PFSK-1 (cell line): Measurements from ENCODE around the gene NRG3.

Experiments
- FOXP2 ChIP-seq: optimal IDR thresholded peaks from 2 replicates; pipeline ENCODE3; 2011; ENCODE audit warnings: borderline replicate concordance, control low read depth, inconsistent platforms; ENCODE audit not compliant: insufficient read depth; ENCODE audit errors: extremely low read length, extremely low read depth
- POLR2AphosphoS5 ChIP-seq: IDR thresholded peaks from 2 replicates; pipeline ENCODE4 v1.6.1; 2012; ENCODE audit warnings: low read depth, mild to moderate bottlenecking, control low read depth, low read length, moderate library complexity
- SIN3A ChIP-seq: IDR thresholded peaks from 2 replicates; pipeline ENCODE4 v1.6.1; 2012; ENCODE audit warnings: mild to moderate bottlenecking, low read length, moderate library complexity, borderline replicate concordance; ENCODE audit not compliant: insufficient read depth
- TAF1 ChIP-seq: IDR thresholded peaks from 2 replicates; pipeline ENCODE4 v1.6.1; 2012; ENCODE audit warnings: low read length, control low read depth, borderline replicate concordance; ENCODE audit not compliant: insufficient read depth
- TF ChIP-seq, protein P1 (sequence below), 2 experiments: IDR thresholded peaks; 2 replicates each; pipeline versions ENCODE4 v1.6.1 to v1.8.0; 2011 to 2012; ENCODE audit warnings: low read depth in 2 of 2, low read length in 2 of 2, control low read depth in 1 of 2, inconsistent platforms in 1 of 2, mild to moderate bottlenecking in 1 of 2, moderate library complexity in 1 of 2; ENCODE audit not compliant: insufficient read depth in 1 of 2

Gene NRG3

DNA sequence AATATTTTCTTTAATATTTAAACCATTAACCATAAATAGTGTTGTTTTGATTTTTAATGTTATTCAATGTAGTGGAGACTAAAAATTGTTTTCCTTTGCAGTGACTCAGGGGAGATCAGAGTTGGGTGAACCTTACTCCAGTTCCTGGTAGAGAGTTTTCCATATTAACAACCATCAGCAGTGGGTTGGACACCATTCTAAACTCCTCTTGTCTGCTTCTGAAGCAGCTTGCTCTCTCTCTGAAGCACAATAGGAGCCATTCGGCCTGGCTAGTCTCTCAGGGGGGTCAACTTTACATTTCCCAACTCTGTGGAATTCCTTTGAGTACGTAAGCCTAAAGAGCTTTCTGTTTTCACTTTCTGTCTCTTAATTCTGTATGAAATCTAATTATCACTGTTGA lies 9.4 kb upstream of the NRG3 start:
- TF ChIP-seq SIN3A, result no peak
- TF ChIP-seq FOXP2, result no peak
- TF ChIP-seq POLR2AphosphoS5, result no peak
- TF ChIP-seq, protein P1, sequence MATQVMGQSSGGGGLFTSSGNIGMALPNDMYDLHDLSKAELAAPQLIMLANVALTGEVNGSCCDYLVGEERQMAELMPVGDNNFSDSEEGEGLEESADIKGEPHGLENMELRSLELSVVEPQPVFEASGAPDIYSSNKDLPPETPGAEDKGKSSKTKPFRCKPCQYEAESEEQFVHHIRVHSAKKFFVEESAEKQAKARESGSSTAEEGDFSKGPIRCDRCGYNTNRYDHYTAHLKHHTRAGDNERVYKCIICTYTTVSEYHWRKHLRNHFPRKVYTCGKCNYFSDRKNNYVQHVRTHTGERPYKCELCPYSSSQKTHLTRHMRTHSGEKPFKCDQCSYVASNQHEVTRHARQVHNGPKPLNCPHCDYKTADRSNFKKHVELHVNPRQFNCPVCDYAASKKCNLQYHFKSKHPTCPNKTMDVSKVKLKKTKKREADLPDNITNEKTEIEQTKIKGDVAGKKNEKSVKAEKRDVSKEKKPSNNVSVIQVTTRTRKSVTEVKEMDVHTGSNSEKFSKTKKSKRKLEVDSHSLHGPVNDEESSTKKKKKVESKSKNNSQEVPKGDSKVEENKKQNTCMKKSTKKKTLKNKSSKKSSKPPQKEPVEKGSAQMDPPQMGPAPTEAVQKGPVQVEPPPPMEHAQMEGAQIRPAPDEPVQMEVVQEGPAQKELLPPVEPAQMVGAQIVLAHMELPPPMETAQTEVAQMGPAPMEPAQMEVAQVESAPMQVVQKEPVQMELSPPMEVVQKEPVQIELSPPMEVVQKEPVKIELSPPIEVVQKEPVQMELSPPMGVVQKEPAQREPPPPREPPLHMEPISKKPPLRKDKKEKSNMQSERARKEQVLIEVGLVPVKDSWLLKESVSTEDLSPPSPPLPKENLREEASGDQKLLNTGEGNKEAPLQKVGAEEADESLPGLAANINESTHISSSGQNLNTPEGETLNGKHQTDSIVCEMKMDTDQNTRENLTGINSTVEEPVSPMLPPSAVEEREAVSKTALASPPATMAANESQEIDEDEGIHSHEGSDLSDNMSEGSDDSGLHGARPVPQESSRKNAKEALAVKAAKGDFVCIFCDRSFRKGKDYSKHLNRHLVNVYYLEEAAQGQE (IDR thresholded peaks at IDR 0.05; ENCODE audit: insufficient read depth in 1 of 2, low read depth in 2 of 2, low read length in 2 of 2), result no peak
- no peak for TF ChIP-seq TAF1

DNA sequence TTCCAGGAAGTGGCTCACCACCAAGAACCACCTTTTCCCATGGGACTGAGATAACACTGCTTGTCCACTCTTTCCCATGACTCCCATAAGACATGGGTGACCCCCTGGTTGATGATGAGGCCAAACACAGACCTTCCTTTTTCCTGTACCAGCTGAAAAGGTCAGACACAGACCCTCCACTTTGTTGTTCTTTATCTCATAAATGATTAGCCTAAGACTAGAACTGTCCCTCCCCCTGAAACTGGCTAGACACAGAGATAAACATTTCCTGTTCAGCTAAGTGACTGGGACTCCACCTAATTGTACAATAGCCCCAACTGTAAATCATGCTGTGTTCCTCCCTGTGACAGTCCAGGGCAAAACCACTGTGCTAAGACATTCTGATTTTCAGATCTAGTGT lies 8.2 kb upstream of the NRG3 start:
- no peak for TF ChIP-seq SIN3A
- TF ChIP-seq POLR2AphosphoS5, result no peak

- TF ChIP-seq FOXP2, result no peak
- TF ChIP-seq, protein P1 (IDR thresholded peaks at IDR 0.05; ENCODE audit: insufficient read depth in 1 of 2, low read depth in 2 of 2, low read length in 2 of 2), result no peak
- TF ChIP-seq SIN3A, result no peak
- no peak for TF ChIP-seq POLR2AphosphoS5
- no peak for TF ChIP-seq TAF1
Measured at GRCh38 chr10:81870472-81870871, 4.5 kb upstream of the NRG3 start.

DNA sequence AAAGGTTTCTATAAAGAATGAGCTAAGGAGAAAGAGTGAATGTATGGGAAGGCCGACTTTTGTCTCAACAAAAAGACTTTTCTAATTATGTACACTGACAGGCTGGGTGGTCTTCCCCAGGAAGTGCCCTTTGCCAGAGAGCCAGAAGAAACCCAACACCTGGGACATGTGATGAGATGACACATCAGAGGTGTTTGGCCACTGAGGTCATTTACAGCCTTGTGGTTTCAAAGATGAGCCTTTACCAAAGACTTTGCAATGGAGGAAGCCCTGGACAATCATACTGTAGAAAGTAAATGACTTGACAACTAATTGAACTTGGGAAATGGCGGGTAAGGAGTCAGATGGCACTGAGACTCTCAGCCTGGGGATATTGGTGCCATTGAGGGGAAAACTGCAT lies 3.4 kb upstream of the NRG3 start:
- TF ChIP-seq TAF1 (no peak), POLR2AphosphoS5 (no peak)
- TF ChIP-seq, protein P1 (IDR thresholded peaks at IDR 0.05; ENCODE audit: insufficient read depth in 1 of 2, low read depth in 2 of 2, low read length in 2 of 2), result no peak

GRCh38 chr10:81872206-81872862 lies 2.7 kb upstream of the NRG3 start:
- no peak for TF ChIP-seq POLR2AphosphoS5
- TF ChIP-seq FOXP2, result no peak
- no peak for TF ChIP-seq SIN3A
- no peak for TF ChIP-seq TAF1

- no peak for TF ChIP-seq TAF1
- no peak for TF ChIP-seq POLR2AphosphoS5
- TF ChIP-seq, protein P1 (IDR thresholded peaks at IDR 0.05; ENCODE audit: insufficient read depth in 1 of 2, low read depth in 2 of 2, low read length in 2 of 2), result no peak
Measured at GRCh38 chr10:81873231-81873931, 1.6 kb upstream of the NRG3 start.
